SK-MEL-5 (cell line): ENCODE measurements around the gene CLEC4F. TPM values are rescaled to one million over a fixed set of nuclear protein-coding genes. Genes with fewer than 3 reads are reported as not detected.
A peak's percentile ranks its signal among the peaks of the same experiment; 100 is the strongest.

Experiments used
- DNase-seq: peaks from one replicate; pipeline ENCODE4 v3.0.0-alpha.2; 2016; ENCODE audit warnings: low read depth, low spot score
- in situ Hi-C: cut with HindIII; loops from 2 replicates; pipeline ENCODE4 v1.10.0; 2016; ENCODE audit warnings: low sequenced_read_pairs, high pct_unique_total_duplicates, low pct_unique_long_range_greater_than_20kb
- polyA plus RNA-seq, 2 experiments: library from polyadenylated mRNA; depleted of rRNA; stranded (reverse); fragments of >200 nt; gene quantifications; 2 replicates each; pipeline ENCODE4 v1.2.3, GENCODE V29; 2015
- total RNA-seq: library from RNA; depleted of rRNA; stranded (reverse); fragments of >200 nt; shearing (Covaris generic); gene quantifications from 2 replicates; pipeline ENCODE4 v1.2.3, GENCODE V29; 2014; rRNA removed

The CLEC4F gene, protein sequence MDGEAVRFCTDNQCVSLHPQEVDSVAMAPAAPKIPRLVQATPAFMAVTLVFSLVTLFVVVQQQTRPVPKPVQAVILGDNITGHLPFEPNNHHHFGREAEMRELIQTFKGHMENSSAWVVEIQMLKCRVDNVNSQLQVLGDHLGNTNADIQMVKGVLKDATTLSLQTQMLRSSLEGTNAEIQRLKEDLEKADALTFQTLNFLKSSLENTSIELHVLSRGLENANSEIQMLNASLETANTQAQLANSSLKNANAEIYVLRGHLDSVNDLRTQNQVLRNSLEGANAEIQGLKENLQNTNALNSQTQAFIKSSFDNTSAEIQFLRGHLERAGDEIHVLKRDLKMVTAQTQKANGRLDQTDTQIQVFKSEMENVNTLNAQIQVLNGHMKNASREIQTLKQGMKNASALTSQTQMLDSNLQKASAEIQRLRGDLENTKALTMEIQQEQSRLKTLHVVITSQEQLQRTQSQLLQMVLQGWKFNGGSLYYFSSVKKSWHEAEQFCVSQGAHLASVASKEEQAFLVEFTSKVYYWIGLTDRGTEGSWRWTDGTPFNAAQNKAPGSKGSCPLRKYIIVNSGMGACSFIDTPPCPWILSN
- not detected in 2 replicates for total RNA-seq
- not detected in 2 replicates for polyA plus RNA-seq (2015; cell fraction: cytosol; rRNA removed)
- not detected in 2 replicates for polyA plus RNA-seq (2015; cell fraction: nucleus; rRNA removed)

- in situ Hi-C loops: no loop called here
- no peak for DNase-seq
These were observed at the start of gene CLEC4F for GRCh38 chr2:70820499-70820898. TSS of gene CLEC4F (minus strand) at chr2:70820599. CDS start at chr2:70820523, 76 bp downstream.

GRCh38 chr2:70868970-70869369 lies 48.6 kb upstream of the CLEC4F start:
- no peak for DNase-seq
- in situ Hi-C loops: no loop called here

GRCh38 chr2:70861777-70862625 lies 41.6 kb upstream of the CLEC4F start:
- peak; percentile 89 for DNase-seq
- in situ Hi-C loops: no loop called here

- in situ Hi-C loops: no loop called here
- no peak for DNase-seq
These were observed 35.3 kb upstream of the CLEC4F start for GRCh38 chr2:70855667-70856066.

DNA sequence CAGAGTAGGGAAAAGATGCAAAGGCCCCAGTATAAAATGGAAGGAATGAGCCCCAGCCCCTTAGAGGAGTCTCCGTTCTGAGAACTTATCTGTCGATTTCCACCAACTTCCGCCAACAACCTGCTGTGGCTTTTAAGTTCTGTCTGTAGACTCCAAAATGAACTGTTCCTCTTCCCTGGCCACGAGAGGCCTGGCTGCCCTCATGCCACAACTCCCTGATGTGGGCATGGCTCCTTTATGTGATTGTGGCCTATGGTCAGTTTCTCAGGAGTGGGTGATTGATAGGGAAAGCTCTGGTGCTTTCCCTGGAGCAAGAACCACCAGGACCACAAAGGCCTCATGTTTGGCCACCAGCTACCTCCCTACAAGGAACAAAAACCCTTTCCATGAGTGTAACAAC lies 34.0 kb upstream of the CLEC4F start:
- no peak for DNase-seq
- in situ Hi-C loops: no loop called here

- DNase-seq: no peak
- in situ Hi-C loops: no loop called here
These were observed 32.4 kb upstream of the CLEC4F start for GRCh38 chr2:70852824-70853223.

DNA sequence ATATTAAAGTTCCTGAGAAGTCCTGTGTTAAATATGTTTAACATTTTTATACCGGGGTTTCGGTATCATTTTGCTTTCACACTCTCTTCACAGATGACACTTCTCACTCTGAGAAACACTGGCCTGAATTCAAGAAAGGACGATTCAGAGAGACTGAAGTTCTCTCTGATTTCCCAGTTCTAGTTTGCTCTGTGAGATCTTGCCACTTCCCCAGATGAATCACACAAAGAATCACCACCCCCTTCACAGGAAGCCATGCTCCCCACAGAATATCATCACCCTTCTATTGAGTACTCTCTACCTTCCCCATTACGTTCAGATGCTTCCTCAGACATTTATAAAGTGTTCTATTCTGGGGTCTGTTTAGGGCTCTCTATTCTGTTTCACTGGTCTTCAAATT lies 31.3 kb upstream of the CLEC4F start:
- in situ Hi-C loops: no loop called here
- no peak for DNase-seq

GRCh38 chr2:70850925-70851324 lies 30.5 kb upstream of the CLEC4F start:
- in situ Hi-C loops: no loop called here
- DNase-seq: peak; percentile 89

DNA sequence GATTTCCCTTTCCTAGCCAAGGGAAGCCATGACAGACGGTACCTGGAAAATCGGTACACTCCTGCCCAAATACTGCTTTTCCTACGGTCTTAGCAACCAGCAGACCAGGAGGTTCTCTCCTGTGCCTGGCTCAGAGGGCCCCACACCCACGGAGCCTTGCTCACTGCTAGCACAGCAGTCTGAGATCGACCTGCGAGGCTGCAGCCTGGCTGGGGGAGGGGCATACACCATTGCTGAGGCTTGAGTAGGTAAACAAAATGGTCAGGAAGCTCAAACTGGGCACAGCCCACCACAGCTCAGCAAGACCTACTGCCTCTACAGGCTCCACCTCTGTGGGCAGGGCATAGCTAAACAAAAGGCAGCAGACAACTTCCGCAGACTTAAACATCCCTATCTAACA lies 22.0 kb upstream of the CLEC4F start:
- in situ Hi-C loops: no loop called here
- no peak for DNase-seq

- DNase-seq: no peak
- in situ Hi-C loops: no loop called here
These were observed 17.9 kb upstream of the CLEC4F start for GRCh38 chr2:70837980-70838925.

GRCh38 chr2:70835643-70836042 lies 15.2 kb upstream of the CLEC4F start, which contains the start of gene CD207:
TSS of gene CD207 (minus strand) at chr2:70835816. CDS start at chr2:70835776, 40 bp downstream.
- in situ Hi-C loops: no loop called here
- no peak for DNase-seq

DNA sequence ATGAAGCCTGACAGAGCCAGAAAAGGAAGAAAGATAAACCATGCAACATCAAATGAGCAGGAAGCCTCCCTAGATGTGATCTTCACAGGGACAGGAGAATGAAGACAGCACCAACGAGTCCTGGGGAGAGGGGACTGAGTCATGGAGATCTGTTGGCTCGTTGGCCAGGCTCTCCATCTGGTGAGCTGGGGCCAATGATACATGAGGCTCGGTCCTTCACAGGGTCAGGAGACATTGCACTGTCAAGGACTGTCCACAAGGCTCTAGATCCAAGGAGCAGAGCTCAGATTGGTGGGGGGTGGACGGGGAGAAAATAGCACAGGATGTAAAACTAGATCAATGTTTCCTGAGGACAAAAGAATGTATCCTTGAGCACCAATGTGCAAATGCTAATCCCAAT lies 14.5 kb upstream of the CLEC4F start:
- in situ Hi-C loops: no loop called here
- no peak for DNase-seq

DNA sequence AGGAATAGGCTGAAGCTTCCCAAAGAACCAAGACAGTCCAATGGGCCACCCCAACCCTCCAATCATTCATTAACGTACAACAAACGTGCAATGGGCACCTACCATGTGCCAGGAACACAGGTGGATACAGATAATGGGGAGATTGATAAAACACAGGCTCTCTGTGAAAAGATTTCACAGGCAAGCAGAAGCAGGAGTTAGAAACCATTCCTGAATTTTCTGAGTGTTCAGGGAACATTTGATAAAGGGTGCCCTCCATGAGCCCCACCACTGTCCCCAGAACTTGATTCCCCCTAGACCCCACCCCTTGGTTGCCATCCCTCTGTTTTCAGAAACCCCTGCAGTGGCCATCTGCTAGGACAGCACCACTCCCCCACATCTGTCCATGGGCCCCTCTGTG lies 13.7 kb upstream of the CLEC4F start:
- no peak for DNase-seq
- in situ Hi-C loops: no loop called here

DNA sequence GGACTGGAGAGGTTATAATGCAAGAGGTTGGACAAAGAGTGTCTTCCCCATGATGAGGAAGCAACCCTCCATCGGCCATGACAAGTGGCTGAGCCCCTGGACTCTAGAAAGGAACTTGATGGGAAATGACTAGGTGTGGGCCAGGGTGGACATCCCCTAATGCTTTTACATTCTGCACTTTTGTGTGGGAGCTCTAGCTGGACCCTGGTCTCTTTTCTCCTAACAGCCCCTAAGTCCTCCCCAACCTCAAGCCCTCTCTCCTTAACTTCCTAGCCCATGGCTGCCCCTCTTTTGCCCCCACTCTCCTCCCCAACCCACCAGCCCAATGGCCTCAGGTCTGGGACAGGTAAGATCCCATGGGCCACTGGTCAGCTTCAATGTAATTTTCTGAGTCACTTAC lies 12.8 kb upstream of the CLEC4F start:
- in situ Hi-C loops: no loop called here
- DNase-seq: no peak

GRCh38 chr2:70832386-70832785 lies 12.0 kb upstream of the CLEC4F start:
- no peak for DNase-seq
- in situ Hi-C loops: no loop called here

DNA sequence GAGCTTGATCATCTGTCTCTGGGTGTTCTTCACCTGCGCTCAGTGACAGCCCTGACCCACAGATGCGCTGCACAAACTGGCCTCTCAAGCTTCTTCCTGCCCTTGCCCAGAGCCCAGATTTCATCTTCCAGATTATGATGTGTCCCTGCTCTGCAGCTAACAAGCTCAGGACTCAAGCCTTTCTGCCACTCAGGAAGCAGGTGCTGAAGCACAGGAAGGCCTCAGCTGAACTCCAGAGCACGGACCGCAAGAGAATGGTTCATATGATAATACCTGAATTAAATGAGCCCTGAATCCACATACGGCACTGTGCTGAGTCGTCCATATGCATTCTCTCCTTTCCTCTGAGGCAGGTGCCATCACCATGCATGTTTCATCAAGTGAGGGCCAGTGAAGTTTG lies 11.5 kb upstream of the CLEC4F start:
- in situ Hi-C loops: no loop called here
- DNase-seq: no peak

DNA sequence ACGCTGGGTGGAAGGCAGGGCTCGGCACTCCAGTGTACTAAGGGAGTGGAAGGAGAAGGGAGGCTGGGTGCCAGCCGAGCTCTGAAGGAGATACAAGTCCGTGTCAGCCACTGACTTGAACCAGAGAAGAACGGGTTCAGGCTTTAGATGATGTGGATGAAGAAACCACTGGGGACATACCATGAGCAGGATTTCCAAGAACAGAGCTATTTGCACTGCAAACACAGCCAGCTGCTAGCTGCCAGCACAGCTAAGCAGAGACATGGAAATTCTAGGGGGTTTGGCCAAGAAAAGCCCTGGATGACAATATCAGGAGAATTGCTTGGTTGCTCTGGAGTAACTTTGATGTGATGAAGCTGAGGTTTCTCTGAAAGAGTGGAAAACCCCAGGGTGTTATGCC lies 10.0 kb upstream of the CLEC4F start:
- no peak for DNase-seq

More for the DNA sequence above, 10.0 kb upstream of the CLEC4F start:
- in situ Hi-C loops: no loop called here
